PC-3 (cell line): Measurements from ENCODE around the gene GAB1.

Experiments used
- CTCF ChIP-seq: fragments of 300-600 bp; sonication (generic); conservative IDR thresholded peaks from 2 replicates; pipeline ENCODE4 v1.5.1; 2017; ENCODE audit warnings: antibody characterized with exemption, low read depth, mild to moderate bottlenecking, low read length
- EZH2 ChIP-seq: fragments of 300-600 bp; sonication (generic); IDR thresholded peaks from one replicate; pipeline ENCODE4 v1.6.1; 2017; ENCODE audit warnings: antibody characterized with exemption, mild to moderate bottlenecking, low read length; ENCODE audit not compliant: unreplicated experiment
- EZH2phosphoT487 ChIP-seq: fragments of 300-600 bp; sonication (generic); IDR thresholded peaks from 2 replicates; pipeline ENCODE4 v1.6.1; 2018; ENCODE audit warnings: mild to moderate bottlenecking, antibody characterized with exemption, low read length, borderline replicate concordance

GRCh38 chr4:143405075-143405730 is 68.5 kb downstream of the GAB1 start:
- TF ChIP-seq CTCF (no peak), EZH2 (no peak), EZH2phosphoT487 (no peak)
